ENCODE results near the gene KRT78.

KRT78 gene

GRCh38 chr12:52867642-52868041, 18.8 kb upstream of the KRT78 start:
- TF ChIP-seq ZFX (IDR thresholded peaks at IDR 0.05): no peak
- TF ChIP-seq CTCF (conservative IDR thresholded peaks at IDR 0.05): no peak
- H3K27ac ChIP-seq: no peak overlapping the region

- TF ChIP-seq CTCF (conservative IDR thresholded peaks at IDR 0.05) (no peak), ZFX (IDR thresholded peaks at IDR 0.05) (no peak)
- no peak overlapping the region for H3K27ac ChIP-seq
These were observed 18.4 kb upstream of the KRT78 start for GRCh38 chr12:52867152-52867551.

GRCh38 chr12:52865090-52865944, 16.5 kb upstream of the KRT78 start:
- TF ChIP-seq CTCF (conservative IDR thresholded peaks at IDR 0.05) (peak; percentile 93), ZFX (IDR thresholded peaks at IDR 0.05) (no peak)
- H3K27ac ChIP-seq: no peak overlapping the region

- no peak overlapping the region for H3K27ac ChIP-seq
- TF ChIP-seq CTCF (conservative IDR thresholded peaks at IDR 0.05) (no peak), ZFX (IDR thresholded peaks at IDR 0.05) (no peak)
These were observed 13.2 kb upstream of the KRT78 start for GRCh38 chr12:52862023-52862422.

GRCh38 chr12:52861511-52861910, 12.7 kb upstream of the KRT78 start:
- no peak overlapping the region for H3K27ac ChIP-seq
- TF ChIP-seq CTCF (conservative IDR thresholded peaks at IDR 0.05): no peak
- no peak for TF ChIP-seq ZFX (IDR thresholded peaks at IDR 0.05)

GRCh38 chr12:52860102-52860823, 11.5 kb upstream of the KRT78 start:
- no peak overlapping the region for H3K27ac ChIP-seq
- TF ChIP-seq CTCF (conservative IDR thresholded peaks at IDR 0.05): no peak
- no peak for TF ChIP-seq ZFX (IDR thresholded peaks at IDR 0.05)

GRCh38 chr12:52857500-52857899, 8.7 kb upstream of the KRT78 start:
- TF ChIP-seq ZFX (IDR thresholded peaks at IDR 0.05): no peak
- TF ChIP-seq CTCF (conservative IDR thresholded peaks at IDR 0.05): no peak
- H3K27ac ChIP-seq: no peak overlapping the region

All from C4-2B (cell line).